Measurements from ENCODE around the gene TMEM235.

- no peak for TF ChIP-seq POLR2AphosphoS5 (IDR thresholded peaks at IDR 0.05; ENCODE audit: borderline replicate concordance, low read depth, low read length)
- no peak for TF ChIP-seq FOXP2 (optimal IDR thresholded peaks at IDR 0.05; ENCODE audit: control extremely low read depth, extremely low read length, insufficient read depth)
- TF ChIP-seq EZH2 (IDR thresholded peaks at IDR 0.05), result no peak
Observed at GRCh38 chr17:78228176-78228575, 3.3 kb upstream of the TMEM235 start.

Data from SK-N-MC (cell line).